NT2/D1 (cell line): ENCODE results near the gene IMP4.

Experiments
- DNase-seq: peaks from one replicate; pipeline ENCODE4 v3.0.0-alpha.2; 2011; ENCODE audit warnings: low read depth, low spot score
- H3K27me3 ChIP-seq: 2 replicates; pipeline ENCODE4 v1.6.0; 2011; ENCODE audit warnings: mild to moderate bottlenecking; ENCODE audit not compliant: insufficient read length, insufficient read depth
- H3K36me3 ChIP-seq: 2 replicates; pipeline ENCODE4 v1.6.1; 2011; ENCODE audit warnings: mild to moderate bottlenecking, low read length, mixed read lengths; ENCODE audit not compliant: insufficient read depth, insufficient read length
- H3K4me1 ChIP-seq: 2 replicates; pipeline ENCODE4 v1.5.1; 2011; ENCODE audit not compliant: insufficient read depth, insufficient read length
- H3K4me3 ChIP-seq: 2 replicates; pipeline ENCODE4 v1.5.1; 2011; ENCODE audit warnings: low read depth; ENCODE audit not compliant: insufficient read length
- H3K9ac ChIP-seq: 2 replicates; pipeline ENCODE4 v1.6.0; 2011; ENCODE audit warnings: low read depth; ENCODE audit not compliant: insufficient read length
- H3K9me3 ChIP-seq: 2 replicates; pipeline ENCODE4 v1.5.1; 2011; ENCODE audit warnings: mild to moderate bottlenecking, low read length; ENCODE audit not compliant: insufficient read depth
- SUZ12 ChIP-seq: IDR thresholded peaks from 2 replicates; pipeline ENCODE4 v1.6.1; 2011; ENCODE audit not compliant: insufficient read length, insufficient read depth; ENCODE audit errors: extremely low read depth
- YY1 ChIP-seq: IDR thresholded peaks from 2 replicates; pipeline ENCODE4 v1.6.1; 2011; ENCODE audit not compliant: insufficient read length, insufficient read depth
- ZNF274 ChIP-seq: IDR thresholded peaks from 2 replicates; pipeline ENCODE4 v1.6.1; 2011; ENCODE audit warnings: mild to moderate bottlenecking, low read depth, low read length

IMP4 gene

GRCh38 chr2:130371723-130372054, 29.0 kb downstream of the IMP4 start:
- peak overlapping the region; percentile 76 for H3K4me3 ChIP-seq
- H3K27me3 ChIP-seq, result peaks cover 4% of the 10 kb centered on the region
- H3K4me1 ChIP-seq, result peaks cover 5% of the 10 kb centered on the region
- peaks cover 19% of the 10 kb centered on the region; the same call in 1 of the 2 replicates for H3K9me3 ChIP-seq
- no peak for DNase-seq
- TF ChIP-seq SUZ12, result no peak
- TF ChIP-seq YY1, result no peak
- no peak for TF ChIP-seq ZNF274
- H3K9ac ChIP-seq, result peak overlapping the region; percentile 83
- peaks cover 28% of the 10 kb centered on the region for H3K36me3 ChIP-seq

- TF ChIP-seq SUZ12 (no peak), ZNF274 (no peak), YY1 (no peak)
- H3K9ac ChIP-seq, result peak overlapping the region; percentile 83
- H3K36me3 ChIP-seq, result peaks cover 31% of the 10 kb centered on the region
- peaks cover 14% of the 10 kb centered on the region; the same call in 1 of the 2 replicates for H3K9me3 ChIP-seq
- peak overlapping the region; percentile 76 for H3K4me3 ChIP-seq
- H3K4me1 ChIP-seq, result peaks cover 5% of the 10 kb centered on the region
- DNase-seq, result peak; percentile 76
- H3K27me3 ChIP-seq, result peaks cover 4% of the 10 kb centered on the region
These were observed 29.5 kb downstream of the IMP4 start for GRCh38 chr2:130372055-130372832.

GRCh38 chr2:130372833-130373807, 30.4 kb downstream of the IMP4 start:
- Histone ChIP-seq H3K9me3 (peaks cover 9% of the 10 kb centered on the region; the same call in 1 of the 2 replicates), H3K4me1 (peaks cover 5% of the 10 kb centered on the region)
- no peak for DNase-seq

GRCh38 chr2:130373808-130374365, 31.2 kb downstream of the IMP4 start:
- TF ChIP-seq ZNF274 (no peak), SUZ12 (no peak), YY1 (no peak)
- H3K27me3 ChIP-seq, result peaks cover 4% of the 10 kb centered on the region
- no peak overlapping the region for H3K4me3 ChIP-seq
- peak overlapping the region; percentile 57 for H3K9ac ChIP-seq
- DNase-seq, result no peak
- H3K36me3 ChIP-seq, result peaks cover 36% of the 10 kb centered on the region
- H3K4me1 ChIP-seq, result peaks cover 3% of the 10 kb centered on the region
- peaks cover 9% of the 10 kb centered on the region; the same call in 1 of the 2 replicates for H3K9me3 ChIP-seq

More at GRCh38 chr2:130372833-130373807, 30.4 kb downstream of the IMP4 start:
- Histone ChIP-seq H3K9ac (peak overlapping the region; percentile 82), H3K27me3 (peaks cover 4% of the 10 kb centered on the region), H3K36me3 (peaks cover 31% of the 10 kb centered on the region), H3K4me3 (peak overlapping the region; percentile 76)
- TF ChIP-seq SUZ12 (no peak), YY1 (no peak), ZNF274 (no peak)

- no peak for DNase-seq
- Histone ChIP-seq H3K4me1 (peaks cover 3% of the 10 kb centered on the region), H3K27me3 (peaks cover 4% of the 10 kb centered on the region), H3K9me3 (peaks cover 9% of the 10 kb centered on the region; the same call in 1 of the 2 replicates), H3K36me3 (peaks cover 36% of the 10 kb centered on the region), H3K9ac (peak overlapping the region; percentile 57), H3K4me3 (no peak overlapping the region)
- TF ChIP-seq ZNF274, result no peak
- TF ChIP-seq SUZ12, result no peak
- TF ChIP-seq YY1, result no peak
These were observed 32.0 kb downstream of the IMP4 start for GRCh38 chr2:130374587-130375290.

- peaks cover 36% of the 10 kb centered on the region for H3K36me3 ChIP-seq
- peaks cover 3% of the 10 kb centered on the region for H3K4me1 ChIP-seq
- TF ChIP-seq YY1, result no peak
- no peak for TF ChIP-seq ZNF274
- TF ChIP-seq SUZ12, result no peak
- no peak overlapping the region for H3K9ac ChIP-seq
- no peak for DNase-seq
- no peak overlapping the region for H3K4me3 ChIP-seq
- H3K9me3 ChIP-seq, result peaks cover 7% of the 10 kb centered on the region; the same call in 1 of the 2 replicates
- peaks cover 4% of the 10 kb centered on the region for H3K27me3 ChIP-seq
These were observed 32.9 kb downstream of the IMP4 start for GRCh38 chr2:130375291-130376266.
